Measurements from ENCODE around the gene PLEKHA3. TPM values are rescaled to one million over a fixed set of nuclear protein-coding genes. Genes with fewer than 3 reads are reported as not detected.
"Not testable (repeated sequence)": the region's sequence is repeated elsewhere in the genome, so short reads cannot be mapped to it uniquely, and the experiment has no call there.

The PLEKHA3 gene
- polyA plus RNA-seq, 4 donors: 2.9 to 13.1 (median 3.7) TPM

DNA sequence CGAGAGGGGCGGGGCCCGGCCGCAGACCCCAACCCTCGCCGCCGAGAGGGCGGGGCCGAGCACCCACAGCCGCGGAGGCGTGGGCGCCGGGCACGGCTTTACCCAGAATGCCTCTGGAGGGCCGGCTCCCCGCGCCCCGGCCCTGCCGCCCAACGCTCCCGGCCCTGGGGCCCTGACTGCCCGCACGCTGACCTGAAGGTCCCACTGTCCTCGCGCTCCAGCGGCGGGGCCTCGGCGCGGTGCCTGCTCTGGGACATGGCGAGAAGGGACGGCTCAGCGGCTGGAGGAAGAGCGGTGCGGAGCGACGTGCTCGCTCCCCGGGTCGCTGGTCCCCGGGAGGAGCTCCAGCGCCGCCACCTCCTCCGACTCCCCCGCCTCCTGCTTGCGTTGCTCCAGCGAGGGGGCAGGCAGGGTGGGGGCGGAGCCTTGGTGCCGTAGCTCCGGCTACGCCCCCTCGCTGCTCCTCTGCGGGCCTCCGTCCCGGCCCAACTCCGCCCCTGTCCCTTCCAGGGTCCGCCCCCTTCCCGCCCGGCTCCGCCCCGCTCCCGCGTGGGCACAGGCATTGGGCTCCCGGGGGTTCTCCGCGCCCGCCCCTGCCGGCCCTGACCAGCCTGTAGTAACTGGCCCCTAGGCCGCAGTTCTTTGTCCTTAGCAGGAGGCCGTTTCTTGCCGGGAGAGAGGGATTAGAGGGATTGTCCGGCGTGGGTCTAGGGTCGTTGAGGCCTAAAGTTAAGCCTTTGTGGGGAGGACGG, 29.3 kb upstream of the PLEKHA3 start, which contains the start of the genes PJVK and PRKRA:
Gene PJVK, plus strand, starts transcription at position 605 of the 752 bp plus-strand sequence. CDS start 2,032 bp downstream, outside the sequence.
Gene PRKRA, minus strand, starts transcription at position 402 of the 752 bp plus-strand sequence. Its CDS starts 145 bp downstream, at position 257.
- peak within 1 kb of the TSS; percentile 74 to 89 (median 78) for H3K4me3 ChIP-seq (ENCODE audit: low read depth in 1 of 3, low read length in 3 of 3)
- peaks cover 0 to 13% (median 0%) of the 10 kb centered on the region in 3 donors for H3K4me1 ChIP-seq (ENCODE audit: control insufficient read depth in 3 of 3, insufficient read depth in 2 of 3, low read depth in 1 of 3, low read length in 2 of 3)
- H3K36me3 ChIP-seq (ENCODE audit: control insufficient read depth in 3 of 3, insufficient read depth in 2 of 3, low read depth in 1 of 3, low read length in 3 of 3): peaks cover 2 to 7% (median 6%) of the 10 kb centered on the region in 3 donors
- H3K27ac ChIP-seq (ENCODE audit: low read depth in 1 of 3, low read length in 2 of 3): peak within 1 kb of the TSS; percentile 97 to 100 (median 99)
- whole genome bisulfite sequencing, 3 donors: 0 to 1% (median 0%) methylated on average over 42 to 76 of the region's 76 CpGs
- no peaks in the 10 kb centered on the region for H3K9me3 ChIP-seq (ENCODE audit: control insufficient read depth in 2 of 2, insufficient read depth in 1 of 2, low read depth in 1 of 2, low read length in 1 of 2)
- no peaks in the 10 kb centered on the region for H3K27me3 ChIP-seq (ENCODE audit: control insufficient read depth in 3 of 3, insufficient read depth in 3 of 3, low read length in 3 of 3)
- no peak for FAIRE-seq
- DNase-seq: peak; percentile 96 to 100

- Histone ChIP-seq H3K27ac (ENCODE audit: low read depth in 1 of 3, low read length in 2 of 3) (peak overlapping the region in 1 of 3 donors; percentile 99), H3K27me3 (ENCODE audit: control insufficient read depth in 3 of 3, insufficient read depth in 3 of 3, low read length in 3 of 3) (no peaks in the 10 kb centered on the region), H3K36me3 (ENCODE audit: control insufficient read depth in 3 of 3, insufficient read depth in 2 of 3, low read depth in 1 of 3, low read length in 3 of 3) (peaks cover 0 to 6% (median 5%) of the 10 kb centered on the region in 3 donors), H3K4me3 (ENCODE audit: low read depth in 1 of 3, low read length in 3 of 3) (no peak overlapping the region), H3K9me3 (ENCODE audit: control insufficient read depth in 2 of 2, insufficient read depth in 1 of 2, low read depth in 1 of 2, low read length in 1 of 2) (no peaks in the 10 kb centered on the region), H3K4me1 (ENCODE audit: control insufficient read depth in 3 of 3, insufficient read depth in 2 of 3, low read depth in 1 of 3, low read length in 2 of 3) (peaks cover 0 to 13% (median 0%) of the 10 kb centered on the region in 3 donors)
- DNase-seq: no peak
- no peak for FAIRE-seq
- WGBS, 3 donors: 86 to 99% (median 89%) methylated on average over 2 of the region's 2 CpGs
Measured at GRCh38 chr2:178452334-178452733, 27.9 kb upstream of the PLEKHA3 start.

DNA sequence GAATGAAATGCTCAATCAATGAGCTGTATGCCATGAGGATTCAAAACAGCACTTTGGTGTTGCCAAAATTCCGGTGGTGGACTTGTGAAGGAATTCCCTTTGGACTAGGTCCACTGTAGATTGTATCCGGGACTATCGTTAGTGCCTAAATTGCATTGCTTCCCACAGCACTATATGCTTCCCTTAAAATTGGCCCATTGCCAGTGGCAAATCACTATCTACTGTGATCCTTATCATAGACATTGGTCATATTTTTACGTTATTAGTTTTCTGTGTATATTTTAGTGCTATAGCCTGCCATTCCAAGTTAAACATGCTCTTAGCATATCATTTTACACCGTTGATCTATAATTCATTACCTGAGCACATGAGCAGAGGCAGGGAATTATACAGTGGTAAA, 27.4 kb upstream of the PLEKHA3 start:
- no peaks in the 10 kb centered on the region for H3K9me3 ChIP-seq (ENCODE audit: control insufficient read depth in 2 of 2, insufficient read depth in 1 of 2, low read depth in 1 of 2, low read length in 1 of 2)
- H3K27me3 ChIP-seq (ENCODE audit: control insufficient read depth in 3 of 3, insufficient read depth in 3 of 3, low read length in 3 of 3): no peaks in the 10 kb centered on the region
- DNase-seq: no peak
- H3K4me1 ChIP-seq (ENCODE audit: control insufficient read depth in 3 of 3, insufficient read depth in 2 of 3, low read depth in 1 of 3, low read length in 2 of 3): peaks cover 0 to 13% (median 0%) of the 10 kb centered on the region in 3 donors
- no peak overlapping the region for H3K27ac ChIP-seq (ENCODE audit: low read depth in 1 of 3, low read length in 2 of 3)
- no peak for FAIRE-seq
- no peak overlapping the region for H3K4me3 ChIP-seq (ENCODE audit: low read depth in 1 of 3, low read length in 3 of 3)
- peaks cover 0 to 6% (median 5%) of the 10 kb centered on the region in 3 donors for H3K36me3 ChIP-seq (ENCODE audit: control insufficient read depth in 3 of 3, insufficient read depth in 2 of 3, low read depth in 1 of 3, low read length in 3 of 3)
- 44 to 64% (median 54%) methylated on average over 5 of the region's 5 CpGs for WGBS, 3 donors

GRCh38 chr2:178455947-178456346, 24.3 kb upstream of the PLEKHA3 start:
- Histone ChIP-seq H3K4me3 (ENCODE audit: low read depth in 1 of 3, low read length in 3 of 3) (no peak overlapping the region), H3K27ac (ENCODE audit: low read depth in 1 of 3, low read length in 2 of 3) (no peak overlapping the region), H3K36me3 (ENCODE audit: control insufficient read depth in 3 of 3, insufficient read depth in 2 of 3, low read depth in 1 of 3, low read length in 3 of 3) (no peaks in the 10 kb centered on the region), H3K27me3 (ENCODE audit: control insufficient read depth in 3 of 3, insufficient read depth in 3 of 3, low read length in 3 of 3) (no peaks in the 10 kb centered on the region), H3K4me1 (ENCODE audit: control insufficient read depth in 3 of 3, insufficient read depth in 2 of 3, low read depth in 1 of 3, low read length in 2 of 3) (peaks cover 0 to 2% (median 0%) of the 10 kb centered on the region in 3 donors), H3K9me3 (ENCODE audit: control insufficient read depth in 2 of 2, insufficient read depth in 1 of 2, low read depth in 1 of 2, low read length in 1 of 2) (no peaks in the 10 kb centered on the region)
- WGBS, 3 donors: 90 to 94% (median 93%) methylated on average over 5 of the region's 5 CpGs
- no peak for FAIRE-seq
- DNase-seq: no peak

DNA sequence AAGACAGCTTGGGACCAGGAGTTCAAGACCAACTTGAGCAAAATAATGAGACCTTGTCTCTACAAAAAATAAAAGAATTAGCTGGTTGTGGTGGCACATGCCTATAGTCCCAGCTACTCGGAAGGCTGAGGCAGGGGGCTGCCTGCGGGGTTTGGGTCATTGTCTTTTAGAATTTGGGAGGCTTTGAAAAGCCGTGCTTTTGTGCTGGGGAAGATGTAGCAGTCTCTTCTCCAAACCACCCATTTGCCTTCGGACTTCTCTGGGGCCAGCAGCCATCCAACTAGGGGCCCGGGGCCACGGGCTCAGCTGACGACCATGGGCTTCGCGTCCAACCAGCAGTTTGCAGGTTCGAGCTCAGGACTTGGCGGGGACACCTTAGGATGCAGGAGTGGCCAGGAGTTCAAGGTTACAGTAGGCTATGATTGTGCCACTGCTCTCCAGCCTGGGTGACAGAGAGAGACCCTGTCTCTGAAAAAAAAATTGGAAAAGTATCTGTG, 22.8 kb upstream of the PLEKHA3 start:
- H3K27ac ChIP-seq (ENCODE audit: low read depth in 1 of 3, low read length in 2 of 3): no peak overlapping the region
- WGBS, 3 donors: 89 to 95% (median 93%) methylated on average over 11 of the region's 11 CpGs
- H3K36me3 ChIP-seq (ENCODE audit: control insufficient read depth in 3 of 3, insufficient read depth in 2 of 3, low read depth in 1 of 3, low read length in 3 of 3): no peaks in the 10 kb centered on the region
- H3K27me3 ChIP-seq (ENCODE audit: control insufficient read depth in 3 of 3, insufficient read depth in 3 of 3, low read length in 3 of 3): no peaks in the 10 kb centered on the region
- FAIRE-seq (no peak), DNase-seq (no peak)
- no peaks in the 10 kb centered on the region for H3K4me1 ChIP-seq (ENCODE audit: control insufficient read depth in 3 of 3, insufficient read depth in 2 of 3, low read depth in 1 of 3, low read length in 2 of 3)
- H3K9me3 ChIP-seq (ENCODE audit: control insufficient read depth in 2 of 2, insufficient read depth in 1 of 2, low read depth in 1 of 2, low read length in 1 of 2): no peaks in the 10 kb centered on the region
- H3K4me3 ChIP-seq (ENCODE audit: low read depth in 1 of 3, low read length in 3 of 3): no peak overlapping the region

- DNase-seq: no peak
- Histone ChIP-seq H3K27me3 (ENCODE audit: control insufficient read depth in 3 of 3, insufficient read depth in 3 of 3, low read length in 3 of 3) (no peaks in the 10 kb centered on the region), H3K4me1 (ENCODE audit: control insufficient read depth in 3 of 3, insufficient read depth in 2 of 3, low read depth in 1 of 3, low read length in 2 of 3) (no peaks in the 10 kb centered on the region), H3K4me3 (ENCODE audit: low read depth in 1 of 3, low read length in 3 of 3) (no peak overlapping the region), H3K36me3 (ENCODE audit: control insufficient read depth in 3 of 3, insufficient read depth in 2 of 3, low read depth in 1 of 3, low read length in 3 of 3) (peaks cover 0 to 3% (median 0%) of the 10 kb centered on the region in 3 donors), H3K9me3 (ENCODE audit: control insufficient read depth in 2 of 2, insufficient read depth in 1 of 2, low read depth in 1 of 2, low read length in 1 of 2) (no peaks in the 10 kb centered on the region), H3K27ac (ENCODE audit: low read depth in 1 of 3, low read length in 2 of 3) (no peak overlapping the region)
- no peak for FAIRE-seq
- WGBS, 3 donors: 76 to 90% (median 82%) methylated on average over 7 of the region's 7 CpGs
Measured at GRCh38 chr2:178469219-178469849, 10.9 kb upstream of the PLEKHA3 start.

DNA sequence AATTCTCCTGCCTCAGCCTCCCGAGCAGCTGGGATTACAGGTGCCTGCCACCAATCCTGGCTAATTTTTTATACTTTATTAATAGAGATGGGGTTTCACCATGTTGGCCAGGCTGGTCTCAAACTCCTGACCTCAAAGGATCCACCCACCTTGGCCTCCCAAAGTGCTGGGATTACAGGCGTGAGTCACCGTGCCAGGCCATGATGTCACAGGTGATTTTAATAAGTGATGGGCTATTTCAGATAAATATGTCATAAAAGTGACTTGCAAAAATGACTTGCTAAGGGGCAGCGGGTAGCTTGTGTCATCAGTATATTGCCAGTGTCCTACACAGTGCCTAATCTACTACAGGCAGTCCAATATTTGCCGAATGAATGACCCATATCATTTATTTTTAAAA, 8.9 kb upstream of the PLEKHA3 start:
- not testable (repeated sequence) for H3K27ac ChIP-seq (ENCODE audit: low read depth in 1 of 3, low read length in 2 of 3); H3K27me3 ChIP-seq (ENCODE audit: control insufficient read depth in 3 of 3, insufficient read depth in 3 of 3, low read length in 3 of 3); H3K4me3 ChIP-seq (ENCODE audit: low read depth in 1 of 3, low read length in 3 of 3); H3K9me3 ChIP-seq (ENCODE audit: control insufficient read depth in 2 of 2, insufficient read depth in 1 of 2, low read depth in 1 of 2, low read length in 1 of 2); H3K4me1 ChIP-seq (ENCODE audit: control insufficient read depth in 3 of 3, insufficient read depth in 2 of 3, low read depth in 1 of 3, low read length in 2 of 3); H3K36me3 ChIP-seq (ENCODE audit: control insufficient read depth in 3 of 3, insufficient read depth in 2 of 3, low read depth in 1 of 3, low read length in 3 of 3); FAIRE-seq; DNase-seq
- 91 to 95% (median 92%) methylated on average over 5 of the region's 5 CpGs for WGBS, 3 donors

- Histone ChIP-seq H3K4me3 (ENCODE audit: low read depth in 1 of 3, low read length in 3 of 3) (no peak overlapping the region), H3K36me3 (ENCODE audit: control insufficient read depth in 3 of 3, insufficient read depth in 2 of 3, low read depth in 1 of 3, low read length in 3 of 3) (peaks cover 0 to 3% (median 0%) of the 10 kb centered on the region in 3 donors), H3K27me3 (ENCODE audit: control insufficient read depth in 3 of 3, insufficient read depth in 3 of 3, low read length in 3 of 3) (no peaks in the 10 kb centered on the region), H3K4me1 (ENCODE audit: control insufficient read depth in 3 of 3, insufficient read depth in 2 of 3, low read depth in 1 of 3, low read length in 2 of 3) (peaks cover 0 to 5% (median 0%) of the 10 kb centered on the region in 3 donors), H3K27ac (ENCODE audit: low read depth in 1 of 3, low read length in 2 of 3) (no peak overlapping the region), H3K9me3 (ENCODE audit: control insufficient read depth in 2 of 2, insufficient read depth in 1 of 2, low read depth in 1 of 2, low read length in 1 of 2) (no peaks in the 10 kb centered on the region)
- FAIRE-seq: no peak
- 82 to 88% (median 86%) methylated on average over 2 of the region's 2 CpGs for WGBS, 3 donors
- DNase-seq: no peak
Measured at GRCh38 chr2:178473373-178473772, 6.9 kb upstream of the PLEKHA3 start.
